GM23248 (cell line): ENCODE data around the gene ZNF548.

ENCODE experiments used
- EZH2 ChIP-seq: fragments of 200-600 bp; sonication (generic); IDR thresholded peaks from 2 replicates; pipeline ENCODE4 v1.6.1; 2018; ENCODE audit warnings: antibody characterized with exemption, mild to moderate bottlenecking; ENCODE audit not compliant: insufficient read depth, poor library complexity, severe bottlenecking
- EZH2phosphoT487 ChIP-seq: fragments of 200-600 bp; sonication (generic); IDR thresholded peaks from 2 replicates; pipeline ENCODE4 v1.6.1; 2018; ENCODE audit warnings: antibody characterized with exemption, moderate library complexity, mild to moderate bottlenecking, low read depth; ENCODE audit not compliant: insufficient read depth

DNA sequence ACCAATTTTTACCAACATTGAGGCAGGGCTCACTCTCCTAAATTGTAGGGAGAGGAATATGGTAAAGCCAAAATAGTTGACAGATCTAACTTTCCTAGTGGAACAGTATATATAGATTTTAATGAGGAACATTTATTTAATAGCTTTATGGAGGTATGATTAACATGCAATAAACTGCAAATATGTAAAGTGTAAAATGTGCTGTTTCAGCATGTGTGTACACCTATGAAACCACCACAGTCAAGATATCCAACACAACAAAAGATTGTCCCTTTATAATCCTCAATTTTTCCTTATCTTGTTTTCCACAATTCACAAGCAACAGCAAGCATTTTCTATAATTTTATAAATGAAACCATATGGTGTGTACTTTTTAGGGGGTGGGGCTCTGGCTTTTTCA, 30.4 kb upstream of the ZNF548 start:
- TF ChIP-seq EZH2 = no peak
- TF ChIP-seq EZH2phosphoT487 = no peak
